PC-3 (cell line): ENCODE results near the gene PDZRN3.

Experiments used
- EZH2phosphoT487 ChIP-seq: fragments of 300-600 bp; sonication (generic); IDR thresholded peaks from 2 replicates; pipeline ENCODE4 v1.6.1; 2018; ENCODE audit warnings: mild to moderate bottlenecking, antibody characterized with exemption, low read length, borderline replicate concordance
- TF ChIP-seq, protein P1 (sequence below): fragments of 300-600 bp; sonication (generic); conservative IDR thresholded peaks from 2 replicates; pipeline ENCODE4 v1.5.1; 2017; ENCODE audit warnings: antibody characterized with exemption, low read depth, mild to moderate bottlenecking, low read length

DNA sequence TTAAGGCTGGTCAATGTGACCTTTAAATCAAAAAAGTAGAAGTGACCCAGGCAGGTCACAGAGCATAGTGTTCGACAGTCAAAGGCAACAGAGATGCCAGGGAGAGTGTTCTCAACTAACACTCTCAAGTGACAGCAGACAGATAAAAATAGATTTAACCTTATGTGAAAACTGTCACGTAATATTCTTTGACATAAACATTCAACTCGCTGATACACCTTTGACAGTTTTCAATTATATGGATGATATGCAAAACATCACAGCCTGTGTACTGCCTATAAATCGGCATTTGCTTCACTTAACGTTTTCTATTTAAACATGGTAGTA is 15.5 kb downstream of the PDZRN3 start:
- TF ChIP-seq, protein P1, sequence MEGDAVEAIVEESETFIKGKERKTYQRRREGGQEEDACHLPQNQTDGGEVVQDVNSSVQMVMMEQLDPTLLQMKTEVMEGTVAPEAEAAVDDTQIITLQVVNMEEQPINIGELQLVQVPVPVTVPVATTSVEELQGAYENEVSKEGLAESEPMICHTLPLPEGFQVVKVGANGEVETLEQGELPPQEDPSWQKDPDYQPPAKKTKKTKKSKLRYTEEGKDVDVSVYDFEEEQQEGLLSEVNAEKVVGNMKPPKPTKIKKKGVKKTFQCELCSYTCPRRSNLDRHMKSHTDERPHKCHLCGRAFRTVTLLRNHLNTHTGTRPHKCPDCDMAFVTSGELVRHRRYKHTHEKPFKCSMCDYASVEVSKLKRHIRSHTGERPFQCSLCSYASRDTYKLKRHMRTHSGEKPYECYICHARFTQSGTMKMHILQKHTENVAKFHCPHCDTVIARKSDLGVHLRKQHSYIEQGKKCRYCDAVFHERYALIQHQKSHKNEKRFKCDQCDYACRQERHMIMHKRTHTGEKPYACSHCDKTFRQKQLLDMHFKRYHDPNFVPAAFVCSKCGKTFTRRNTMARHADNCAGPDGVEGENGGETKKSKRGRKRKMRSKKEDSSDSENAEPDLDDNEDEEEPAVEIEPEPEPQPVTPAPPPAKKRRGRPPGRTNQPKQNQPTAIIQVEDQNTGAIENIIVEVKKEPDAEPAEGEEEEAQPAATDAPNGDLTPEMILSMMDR = no peak
- no peak for TF ChIP-seq EZH2phosphoT487
